HG03521 (cell line): Measurements from ENCODE around the gene SYDE2.
A peak's percentile ranks its signal among the peaks of the same experiment; 100 is the strongest.
"Not testable (repeated sequence)": the region's sequence is repeated elsewhere in the genome, so short reads cannot be mapped to it uniquely, and the experiment has no call there.

Experiments used
- ATAC-seq: cut with Tn5 transposase; IDR thresholded peaks from one replicate; pipeline ENCODE4 v1.9.1; 2021; ENCODE audit warnings: mild to moderate bottlenecking, moderate library complexity; ENCODE audit not compliant: unreplicated experiment

Gene SYDE2

GRCh38 chr1:85200463-85201339 lies at the start of gene SYDE2:
TSS of gene SYDE2 (minus strand) at chr1:85201016. CDS start at chr1:85200996, 20 bp downstream.
- ATAC-seq, result peak; percentile 72

GRCh38 chr1:85249042-85249441 lies 48.2 kb upstream of the SYDE2 start:
- not testable (repeated sequence) for ATAC-seq

- ATAC-seq, result no peak
These were observed 45.1 kb upstream of the SYDE2 start for GRCh38 chr1:85245891-85246290.

- ATAC-seq, result no peak
These were observed 44.6 kb upstream of the SYDE2 start for GRCh38 chr1:85245456-85245855.

- no peak for ATAC-seq
These were observed 43.6 kb upstream of the SYDE2 start for GRCh38 chr1:85244271-85245061.

GRCh38 chr1:85243372-85243771 lies 42.6 kb upstream of the SYDE2 start:
- ATAC-seq, result no peak

GRCh38 chr1:85240643-85241042 lies 39.8 kb upstream of the SYDE2 start:
- ATAC-seq, result no peak

- ATAC-seq, result no peak
These were observed 39.4 kb upstream of the SYDE2 start for GRCh38 chr1:85240174-85240601.

GRCh38 chr1:85237613-85238012 lies 36.8 kb upstream of the SYDE2 start:
- ATAC-seq, result no peak

GRCh38 chr1:85230305-85230977 lies 29.6 kb upstream of the SYDE2 start:
- no peak for ATAC-seq

GRCh38 chr1:85229574-85230097 lies 28.8 kb upstream of the SYDE2 start:
- no peak for ATAC-seq

- ATAC-seq, result no peak
These were observed 28.2 kb upstream of the SYDE2 start for GRCh38 chr1:85228972-85229371.

GRCh38 chr1:85225624-85226380 lies 25.0 kb upstream of the SYDE2 start:
- no peak for ATAC-seq

GRCh38 chr1:85224734-85225623 lies 24.2 kb upstream of the SYDE2 start:
- ATAC-seq, result no peak

GRCh38 chr1:85224295-85224694 lies 23.5 kb upstream of the SYDE2 start:
- ATAC-seq, result no peak

- no peak for ATAC-seq
These were observed 22.5 kb upstream of the SYDE2 start for GRCh38 chr1:85223334-85223733.

GRCh38 chr1:85220756-85221201 lies 20.0 kb upstream of the SYDE2 start:
- ATAC-seq, result no peak

GRCh38 chr1:85219853-85220610 lies 19.2 kb upstream of the SYDE2 start:
- ATAC-seq, result no peak

GRCh38 chr1:85216697-85217096 lies 15.9 kb upstream of the SYDE2 start:
- no peak for ATAC-seq
